Activated CD4-positive, CD25-positive, alpha-beta regulatory T cell (primary cell): ENCODE measurements around the gene SPAST.
"Not testable (repeated sequence)": the region's sequence is repeated elsewhere in the genome, so short reads cannot be mapped to it uniquely, and the experiment has no call there.

Source experiments
- DNase-seq, 4 experiments: peaks; one replicate each; lab custom pipeline; 2025; lab: John Stamatoyannopoulos, UW

Gene SPAST

GRCh38 chr2:32063310-32064020, at the start of gene SPAST:
Gene SPAST (plus strand): TSS chr2:32063556. CDS start chr2:32063832, 276 bp downstream.
- peak; percentile 90 to 96 (median 95) for DNase-seq

GRCh38 chr2:32018789-32019482, 44.4 kb upstream of the SPAST start:
- not testable (repeated sequence) for DNase-seq

- not testable (repeated sequence) for DNase-seq
These were observed 29.0 kb upstream of the SPAST start for GRCh38 chr2:32034198-32034887.

- DNase-seq, result peak; percentile 72 to 80 (median 78)
These were observed 23.7 kb upstream of the SPAST start, which contains the start of gene DPY30 for GRCh38 chr2:32039447-32040219. Gene DPY30 (minus strand): TSS chr2:32039805. CDS start chr2:32039456, 349 bp downstream.

GRCh38 chr2:32043561-32043960, 19.8 kb upstream of the SPAST start:
- no peak for DNase-seq

GRCh38 chr2:32051836-32052439, 11.4 kb upstream of the SPAST start:
- DNase-seq, result no peak

GRCh38 chr2:32054583-32054982, 8.8 kb upstream of the SPAST start:
- DNase-seq, result not testable (repeated sequence)

GRCh38 chr2:32058130-32058529, 5.2 kb upstream of the SPAST start:
- no peak for DNase-seq

GRCh38 chr2:32060266-32060665, 3.1 kb upstream of the SPAST start:
- no peak for DNase-seq

GRCh38 chr2:32061430-32061829, 1.9 kb upstream of the SPAST start:
- DNase-seq, result no peak

GRCh38 chr2:32061973-32062861, 1.1 kb upstream of the SPAST start:
- DNase-seq, result no peak

GRCh38 chr2:32064021-32064601, 755 bp downstream of the SPAST start:
- DNase-seq, result no peak

- DNase-seq, result no peak
These were observed 1.4 kb downstream of the SPAST start for GRCh38 chr2:32064713-32065112.

- DNase-seq, result no peak
These were observed 4.2 kb downstream of the SPAST start for GRCh38 chr2:32067549-32067948.

GRCh38 chr2:32074134-32074506, 10.8 kb downstream of the SPAST start:
- DNase-seq, result no peak

- no peak for DNase-seq
These were observed 32.3 kb downstream of the SPAST start for GRCh38 chr2:32095671-32096070.

- no peak for DNase-seq
These were observed 44.8 kb downstream of the SPAST start for GRCh38 chr2:32108111-32108510.

GRCh38 chr2:32118055-32118454, 54.7 kb downstream of the SPAST start:
- DNase-seq, result no peak

GRCh38 chr2:32119161-32119560, 55.8 kb downstream of the SPAST start:
- DNase-seq, result no peak

- DNase-seq, result no peak
These were observed 61.3 kb downstream of the SPAST start for GRCh38 chr2:32124660-32125059.
